AG09309 (cell line): ENCODE measurements around the gene ACVR1.

Experiments used
- DNase-seq: peaks from one replicate; pipeline ENCODE4 v3.0.0-alpha.2; 2010; ENCODE audit warnings: low read depth
- H3K4me3 ChIP-seq: 2 replicates; pipeline ENCODE4 v1.5.1; 2011; ENCODE audit warnings: mild to moderate bottlenecking, low read depth, low read length, moderate library complexity; ENCODE audit not compliant: control insufficient read depth
- CTCF ChIP-seq: IDR thresholded peaks from 2 replicates; pipeline ENCODE4 v1.5.1; 2011; ENCODE audit warnings: mild to moderate bottlenecking, low read depth, low read length, inconsistent platforms; ENCODE audit not compliant: insufficient read depth, control insufficient read depth; ENCODE audit errors: missing control alignments

Gene ACVR1

GRCh38 chr2:157744571-157745076 is 131.5 kb downstream of the ACVR1 start:
- no peak for DNase-seq
- no peak for TF ChIP-seq CTCF

GRCh38 chr2:157743051-157743450 is 133.1 kb downstream of the ACVR1 start:
- H3K4me3 ChIP-seq: no peak overlapping the region
- no peak for DNase-seq
- no peak for TF ChIP-seq CTCF

More at GRCh38 chr2:157744571-157745076, 131.5 kb downstream of the ACVR1 start:
- no peak overlapping the region for H3K4me3 ChIP-seq

- H3K4me3 ChIP-seq: no peak overlapping the region
- TF ChIP-seq CTCF: no peak
- no peak for DNase-seq
Measured at GRCh38 chr2:157741819-157742484, 134.2 kb downstream of the ACVR1 start.

- no peak for DNase-seq
- no peak for TF ChIP-seq CTCF
- H3K4me3 ChIP-seq: no peak overlapping the region
Measured at GRCh38 chr2:157737656-157738055, 138.5 kb downstream of the ACVR1 start.

- TF ChIP-seq CTCF: no peak
- H3K4me3 ChIP-seq: no peak overlapping the region
- DNase-seq: no peak
Measured at GRCh38 chr2:157735532-157735931, 140.6 kb downstream of the ACVR1 start.

GRCh38 chr2:157733263-157733662 is 142.9 kb downstream of the ACVR1 start:
- TF ChIP-seq CTCF: no peak
- no peak overlapping the region for H3K4me3 ChIP-seq
- DNase-seq: no peak
